ENCODE data around the gene DNAJB6. TPM values are rescaled to one million over a fixed set of nuclear protein-coding genes. Genes with fewer than 3 reads are reported as not detected.

The DNAJB6 gene
- total RNA-seq, 1 experiment from 2014 or later, result 82.5 TPM

DNA sequence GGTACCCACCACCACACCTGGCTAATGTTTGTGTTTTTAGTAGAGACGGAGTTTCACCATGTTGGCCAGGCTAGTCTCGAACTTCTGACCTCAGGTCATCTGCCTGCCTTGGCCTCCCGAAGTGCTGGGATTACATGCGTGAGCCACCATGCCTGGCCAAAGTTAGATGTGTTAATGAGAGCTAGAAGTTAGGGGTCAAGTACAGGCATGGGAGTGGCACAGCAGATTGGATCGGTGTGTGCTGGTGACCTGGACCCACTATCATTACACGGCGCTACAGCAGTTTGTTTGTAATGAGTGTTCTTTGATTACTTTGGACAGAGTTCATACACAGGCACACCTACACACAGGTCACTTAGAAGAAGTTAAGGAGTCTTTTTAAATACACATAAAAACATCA is 36.7 kb downstream of the DNAJB6 start:
- ChIA-PET CTCF (no interaction called here), RAD21 (ENCODE audit: low non-redundant PET in 1 of 2, low total read pairs in 2 of 2, uncharacterized antibody in 2 of 2, unreplicated experiment in 2 of 2) (no interaction called here), POLR2A (no interaction called here)
- Histone ChIP-seq H3K27me3 (ENCODE audit: insufficient read depth, low read length) (no peaks in the 10 kb centered on the region), H4K20me1 (ENCODE audit: insufficient read depth) (peaks cover 8% of the 10 kb centered on the region; the same call in 1 of the 2 replicates), H3K9me3 (ENCODE audit: control insufficient read depth in 1 of 2, insufficient read depth in 1 of 2, low read depth in 1 of 2, low read length in 2 of 2) (no peaks in the 10 kb centered on the region), H3K4me3 (replicated peaks in 1 of 2; ENCODE audit: low read depth in 1 of 2, low read length in 2 of 2) (no peak overlapping the region), H3K4me2 (ENCODE audit: low read length) (no peak overlapping the region), H2AFZ (ENCODE audit: low read depth, low read length, poor library complexity, severe bottlenecking) (no peak overlapping the region), H3K9me2 (ENCODE audit: insufficient read depth) (no peaks in the 10 kb centered on the region), H3K79me2 (ENCODE audit: insufficient read depth, low read length) (peaks cover 91% of the 10 kb centered on the region), H3K27ac (ENCODE audit: low read depth, low read length) (no peak overlapping the region), H3K4me1 (ENCODE audit: control insufficient read depth in 1 of 2, insufficient read depth in 2 of 2, low read length in 2 of 2) (no peaks in the 10 kb centered on the region), H3K9ac (ENCODE audit: low read length) (no peak overlapping the region), H3K36me3 (ENCODE audit: control insufficient read depth in 1 of 2, insufficient read depth in 2 of 2, low read length in 2 of 2) (peaks cover 21 to 22% of the 10 kb centered on the region in 2 experiments; a peak in 3 of 4 replicates)
- BruUV-seq (replicated peaks), result no TSS peak
- ATAC-seq (no peak), DNase-seq (ENCODE audit: low read depth, low spot score) (no peak)
- intact Hi-C loops (cut with micrococcal nuclease), result no loop called here
- no peak for TF ChIP-seq RAD21 (IDR thresholded peaks at IDR 0.05; ENCODE audit: low read depth)
- no peak for TF ChIP-seq JUND (IDR thresholded peaks at IDR 0.05)
- no peak for TF ChIP-seq EZH2phosphoT487 (IDR thresholded peaks at IDR 0.05; ENCODE audit: borderline replicate concordance)
- TF ChIP-seq FOSL1 (IDR thresholded peaks at IDR 0.05; ENCODE audit: low read depth), result no peak
- TF ChIP-seq, protein P1, sequence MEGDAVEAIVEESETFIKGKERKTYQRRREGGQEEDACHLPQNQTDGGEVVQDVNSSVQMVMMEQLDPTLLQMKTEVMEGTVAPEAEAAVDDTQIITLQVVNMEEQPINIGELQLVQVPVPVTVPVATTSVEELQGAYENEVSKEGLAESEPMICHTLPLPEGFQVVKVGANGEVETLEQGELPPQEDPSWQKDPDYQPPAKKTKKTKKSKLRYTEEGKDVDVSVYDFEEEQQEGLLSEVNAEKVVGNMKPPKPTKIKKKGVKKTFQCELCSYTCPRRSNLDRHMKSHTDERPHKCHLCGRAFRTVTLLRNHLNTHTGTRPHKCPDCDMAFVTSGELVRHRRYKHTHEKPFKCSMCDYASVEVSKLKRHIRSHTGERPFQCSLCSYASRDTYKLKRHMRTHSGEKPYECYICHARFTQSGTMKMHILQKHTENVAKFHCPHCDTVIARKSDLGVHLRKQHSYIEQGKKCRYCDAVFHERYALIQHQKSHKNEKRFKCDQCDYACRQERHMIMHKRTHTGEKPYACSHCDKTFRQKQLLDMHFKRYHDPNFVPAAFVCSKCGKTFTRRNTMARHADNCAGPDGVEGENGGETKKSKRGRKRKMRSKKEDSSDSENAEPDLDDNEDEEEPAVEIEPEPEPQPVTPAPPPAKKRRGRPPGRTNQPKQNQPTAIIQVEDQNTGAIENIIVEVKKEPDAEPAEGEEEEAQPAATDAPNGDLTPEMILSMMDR (IDR thresholded peaks at IDR 0.05 in 2 of 3, conservative IDR thresholded peaks at IDR 0.05 in 1 of 3; ENCODE audit: borderline replicate concordance in 1 of 3, insufficient read depth in 1 of 3, low read depth in 2 of 3, low read length in 2 of 3), result no peak
- no peak for TF ChIP-seq POLR2A (IDR thresholded peaks at IDR 0.05; ENCODE audit: borderline replicate concordance, extremely low read depth, insufficient read depth, insufficient read length)
- TF ChIP-seq SP1 (IDR thresholded peaks at IDR 0.05; ENCODE audit: low read depth), result no peak
- no peak for TF ChIP-seq EZH2 (IDR thresholded peaks at IDR 0.05)
- no peak for TF ChIP-seq POLR2AphosphoS5 (IDR thresholded peaks at IDR 0.05; ENCODE audit: low read depth, low read length)
- TF ChIP-seq, protein P2, sequence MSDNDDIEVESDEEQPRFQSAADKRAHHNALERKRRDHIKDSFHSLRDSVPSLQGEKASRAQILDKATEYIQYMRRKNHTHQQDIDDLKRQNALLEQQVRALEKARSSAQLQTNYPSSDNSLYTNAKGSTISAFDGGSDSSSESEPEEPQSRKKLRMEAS (IDR thresholded peaks at IDR 0.05), result no peak
- TF ChIP-seq CBX3 (IDR thresholded peaks at IDR 0.05; ENCODE audit: low read depth), result no peak
